ENCODE data around the gene DIP2C.
A peak's percentile ranks its signal among the peaks of the same experiment; 100 is the strongest.

DIP2C gene

DNA sequence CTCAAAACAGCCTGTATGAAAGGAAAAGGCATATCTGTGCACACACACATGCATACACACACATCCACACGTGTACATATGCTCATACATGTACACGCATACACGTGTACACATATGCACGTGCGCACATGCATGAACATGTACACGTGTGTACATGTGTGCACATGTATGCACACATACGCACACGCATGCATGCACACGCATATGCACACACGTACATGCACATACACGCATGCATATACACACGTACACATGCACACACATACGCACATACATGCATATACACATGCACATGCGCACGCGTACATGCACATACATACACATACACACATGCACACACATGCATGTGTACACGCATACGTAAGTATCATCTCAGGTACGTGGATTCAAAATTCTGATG lies 19.4 kb downstream of the DIP2C start:
- no peak overlapping the region for H3K4me3 ChIP-seq (ENCODE audit: low read depth, low read length)
- no peak for DNase-seq (ENCODE audit: low read depth)
- TF ChIP-seq, protein P1, sequence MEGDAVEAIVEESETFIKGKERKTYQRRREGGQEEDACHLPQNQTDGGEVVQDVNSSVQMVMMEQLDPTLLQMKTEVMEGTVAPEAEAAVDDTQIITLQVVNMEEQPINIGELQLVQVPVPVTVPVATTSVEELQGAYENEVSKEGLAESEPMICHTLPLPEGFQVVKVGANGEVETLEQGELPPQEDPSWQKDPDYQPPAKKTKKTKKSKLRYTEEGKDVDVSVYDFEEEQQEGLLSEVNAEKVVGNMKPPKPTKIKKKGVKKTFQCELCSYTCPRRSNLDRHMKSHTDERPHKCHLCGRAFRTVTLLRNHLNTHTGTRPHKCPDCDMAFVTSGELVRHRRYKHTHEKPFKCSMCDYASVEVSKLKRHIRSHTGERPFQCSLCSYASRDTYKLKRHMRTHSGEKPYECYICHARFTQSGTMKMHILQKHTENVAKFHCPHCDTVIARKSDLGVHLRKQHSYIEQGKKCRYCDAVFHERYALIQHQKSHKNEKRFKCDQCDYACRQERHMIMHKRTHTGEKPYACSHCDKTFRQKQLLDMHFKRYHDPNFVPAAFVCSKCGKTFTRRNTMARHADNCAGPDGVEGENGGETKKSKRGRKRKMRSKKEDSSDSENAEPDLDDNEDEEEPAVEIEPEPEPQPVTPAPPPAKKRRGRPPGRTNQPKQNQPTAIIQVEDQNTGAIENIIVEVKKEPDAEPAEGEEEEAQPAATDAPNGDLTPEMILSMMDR (IDR thresholded peaks at IDR 0.05; ENCODE audit: control insufficient read depth, extremely low read depth, insufficient read depth), result no peak

DNA sequence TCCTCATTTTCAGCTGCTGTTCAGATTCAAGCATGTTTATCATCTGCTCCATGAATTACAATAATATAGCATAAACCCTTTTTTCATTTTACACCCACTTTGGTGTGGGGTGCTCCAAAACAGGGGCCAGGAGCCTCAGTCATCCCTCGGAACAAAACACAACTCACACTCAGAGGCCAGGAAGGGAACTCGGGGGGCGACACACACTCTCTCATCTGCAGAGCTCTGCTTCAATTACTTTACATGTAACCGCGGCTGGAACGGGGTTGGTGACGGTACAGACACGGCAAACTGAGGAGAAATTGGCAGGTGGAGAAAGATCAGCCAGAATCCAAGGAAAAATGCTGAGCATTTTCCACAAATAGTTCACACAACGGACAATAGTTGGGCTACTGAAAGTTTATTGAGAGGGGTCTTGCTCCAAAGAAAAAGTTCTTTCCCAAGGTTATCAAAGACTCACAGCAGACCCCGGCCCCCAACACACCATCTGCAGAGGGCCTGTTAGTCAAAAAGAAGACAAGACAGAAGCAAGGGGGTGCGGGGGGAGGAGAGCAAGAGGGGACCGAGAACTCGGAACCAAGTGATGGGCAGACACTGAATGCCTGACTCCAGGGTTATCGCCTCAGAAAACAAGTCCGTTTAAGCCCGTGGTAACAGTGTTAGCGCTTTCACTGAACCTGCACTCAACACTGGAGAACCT lies 20.5 kb downstream of the DIP2C start:
- no peak overlapping the region for H3K4me3 ChIP-seq (ENCODE audit: low read depth, low read length)
- TF ChIP-seq, protein P1 (IDR thresholded peaks at IDR 0.05; ENCODE audit: control insufficient read depth, extremely low read depth, insufficient read depth), result no peak

DNA sequence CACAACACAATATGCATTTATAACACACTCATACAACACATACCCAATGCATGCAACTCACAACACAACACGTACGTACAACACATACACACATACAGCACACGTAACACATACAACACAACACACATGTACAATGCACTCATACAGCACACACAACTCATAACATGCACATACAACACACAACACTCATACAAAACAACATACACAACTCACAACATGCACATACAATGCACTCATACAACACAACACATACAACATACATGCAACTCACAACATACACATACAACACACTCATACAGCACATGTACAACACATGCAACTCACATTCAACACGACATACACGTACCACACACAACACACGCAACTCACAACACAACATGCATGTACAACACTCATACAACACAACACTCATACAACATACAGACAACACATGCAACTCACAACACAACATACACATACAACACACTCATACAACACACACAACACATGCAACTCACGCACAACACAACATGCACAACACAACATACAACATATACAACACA lies 21.8 kb downstream of the DIP2C start:
- TF ChIP-seq, protein P1 (IDR thresholded peaks at IDR 0.05; ENCODE audit: control insufficient read depth, extremely low read depth, insufficient read depth), result no peak
- no peak overlapping the region for H3K4me3 ChIP-seq (ENCODE audit: low read depth, low read length)
- DNase-seq (ENCODE audit: low read depth), result no peak

More for the DNA sequence above, 20.5 kb downstream of the DIP2C start:
- DNase-seq (ENCODE audit: low read depth), result no peak

DNA sequence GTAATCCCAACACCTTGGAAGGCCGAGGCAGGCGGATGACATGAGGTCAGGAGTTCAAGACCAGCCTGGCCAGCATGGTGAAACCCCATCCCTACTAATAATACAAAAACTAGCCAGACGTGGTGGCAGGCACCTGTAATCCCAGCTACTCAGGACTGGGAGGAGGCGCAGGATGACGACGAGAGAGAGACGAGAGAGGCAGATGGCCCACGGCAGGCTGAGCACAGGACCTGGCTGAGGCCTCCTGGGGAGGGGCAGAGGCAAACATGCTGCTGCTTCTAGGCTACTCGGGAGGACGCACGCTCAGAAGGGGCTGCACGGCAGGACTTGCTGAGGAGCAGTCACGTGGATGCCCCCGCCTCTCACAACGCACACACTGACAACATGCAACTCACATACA lies 22.4 kb downstream of the DIP2C start:
- TF ChIP-seq, protein P1 (IDR thresholded peaks at IDR 0.05; ENCODE audit: control insufficient read depth, extremely low read depth, insufficient read depth), result no peak
- H3K4me3 ChIP-seq (ENCODE audit: low read depth, low read length), result no peak overlapping the region
- no peak for DNase-seq (ENCODE audit: low read depth)

DNA sequence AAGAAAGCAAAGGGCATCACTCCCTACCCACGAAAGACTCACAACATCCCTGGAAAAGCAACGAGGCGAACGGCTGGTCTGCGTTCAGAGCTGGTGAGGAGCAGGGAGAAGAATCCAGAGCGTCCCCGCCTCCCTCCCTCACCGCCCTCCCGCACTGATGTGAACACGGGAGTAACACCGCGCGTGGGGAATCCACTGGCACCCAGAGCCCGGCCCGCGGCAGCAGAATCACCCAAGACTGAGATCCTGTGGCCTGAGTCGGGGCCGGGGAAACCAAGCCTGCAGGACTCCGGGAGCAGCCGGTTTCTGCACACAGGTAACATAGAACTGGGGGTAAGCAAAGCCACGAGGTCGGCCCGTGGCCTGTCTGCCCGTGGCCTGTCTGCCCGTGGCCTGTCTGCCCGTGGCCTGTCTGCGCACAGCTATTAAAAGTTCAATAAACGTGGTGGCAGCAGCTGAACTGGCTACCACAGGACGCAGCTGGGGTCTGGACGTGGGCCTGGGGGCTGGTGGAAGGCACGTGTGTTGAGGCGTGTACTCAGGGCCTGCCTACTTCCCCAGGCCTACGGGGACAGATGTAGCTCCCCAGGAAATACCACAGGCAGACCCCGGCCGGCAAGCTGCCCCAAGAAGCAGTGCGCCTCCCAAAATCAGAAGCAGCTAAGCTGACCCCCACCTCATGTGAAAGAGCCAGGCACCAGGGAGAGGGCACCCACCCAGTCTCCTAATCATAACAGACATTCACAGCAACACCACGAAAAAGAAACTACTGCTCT lies 23.0 kb downstream of the DIP2C start:
- H3K4me3 ChIP-seq (ENCODE audit: low read depth, low read length), result no peak overlapping the region
- TF ChIP-seq, protein P1 (IDR thresholded peaks at IDR 0.05; ENCODE audit: control insufficient read depth, extremely low read depth, insufficient read depth), result no peak
- DNase-seq (ENCODE audit: low read depth), result no peak

DNA sequence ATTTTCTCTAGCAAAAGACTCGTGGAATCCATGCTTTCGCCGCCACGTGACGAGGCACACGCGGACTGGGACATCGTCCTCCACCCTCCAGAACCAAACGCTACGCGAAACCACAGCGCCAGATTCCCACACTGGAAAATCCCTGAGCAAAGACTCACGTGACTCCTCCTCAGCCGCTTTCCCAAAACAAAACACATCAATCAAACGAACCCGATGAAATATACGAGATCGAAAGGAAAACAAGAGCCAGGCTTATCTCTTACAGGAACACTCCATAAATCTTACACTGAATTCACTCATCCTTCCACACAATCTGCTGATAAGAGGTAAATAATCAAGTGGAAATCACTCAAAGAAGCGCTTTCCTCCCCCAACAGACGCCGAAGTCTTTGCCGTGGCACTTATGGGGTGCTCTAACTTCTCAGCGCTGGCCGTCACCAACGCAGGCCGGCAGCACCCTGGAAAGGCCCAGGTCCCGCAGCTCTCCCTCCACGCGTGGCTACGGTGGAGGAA lies 23.8 kb downstream of the DIP2C start:
- H3K4me3 ChIP-seq (ENCODE audit: low read depth, low read length), result peak overlapping the region; percentile 37
- TF ChIP-seq, protein P1 (IDR thresholded peaks at IDR 0.05; ENCODE audit: control insufficient read depth, extremely low read depth, insufficient read depth), result no peak
- DNase-seq (ENCODE audit: low read depth), result peak; percentile 43
